HEK293T (cell line): ENCODE data around the gene APMAP.

ENCODE experiments used
- CTCF ChIA-PET: fragments of 350-600 bp; formaldehyde crosslinking; extraction: SDS; loops from one replicate; lab custom pipeline; 2021; ENCODE audit warnings: antibody characterized with exemption, inconsistent platforms; lab: Yijun Ruan, JAX
- POLR2A ChIA-PET: fragments of 350-600 bp; formaldehyde crosslinking; extraction: SDS; loops from one replicate; lab custom pipeline; 2020; ENCODE audit warnings: antibody characterized with exemption, inconsistent platforms; lab: Yijun Ruan, JAX
- DNase-seq: peaks from one replicate; pipeline ENCODE4 v3.0.0; 2012; ENCODE audit warnings: mixed read lengths; ENCODE audit errors: extremely low spot score
- ARNT ChIP-seq: fragments of 450-650 bp; IDR thresholded peaks from 2 replicates; pipeline ENCODE4 v1.6.1; 2017; ENCODE audit warnings: mild to moderate bottlenecking
- BHLHE40 ChIP-seq: fragments of 450-650 bp; IDR thresholded peaks from 2 replicates; pipeline ENCODE4 v1.6.1; 2016; ENCODE audit warnings: mild to moderate bottlenecking, moderate library complexity, borderline replicate concordance
- CTBP1 ChIP-seq: fragments of 450-650 bp; IDR thresholded peaks from 2 replicates; pipeline ENCODE4 v1.6.1; 2016; ENCODE audit warnings: borderline replicate concordance
- ELF4 ChIP-seq: fragments of 450-650 bp; IDR thresholded peaks from 2 replicates; pipeline ENCODE4 v1.6.1; 2017; ENCODE audit warnings: antibody characterized with exemption
- FOXA1 ChIP-seq: fragments of 450-650 bp; IDR thresholded peaks from 2 replicates; pipeline ENCODE4 v1.6.1; 2016; ENCODE audit warnings: mild to moderate bottlenecking
- FOXK2 ChIP-seq: fragments of 450-650 bp; IDR thresholded peaks from 2 replicates; pipeline ENCODE4 v1.6.1; 2016; ENCODE audit warnings: mild to moderate bottlenecking
- FOXM1 ChIP-seq: fragments of 450-650 bp; IDR thresholded peaks from 2 replicates; pipeline ENCODE4 v1.6.1; 2017; ENCODE audit warnings: mild to moderate bottlenecking, borderline replicate concordance
- HDGF ChIP-seq: fragments of 450-650 bp; IDR thresholded peaks from 2 replicates; pipeline ENCODE4 v1.6.1; 2017; ENCODE audit warnings: antibody characterized with exemption, borderline replicate concordance
- L3MBTL2 ChIP-seq: fragments of 450-650 bp; conservative IDR thresholded peaks from 2 replicates; pipeline ENCODE4 v1.6.1; 2016; ENCODE audit warnings: mild to moderate bottlenecking
- LEF1 ChIP-seq: fragments of 450-650 bp; IDR thresholded peaks from 2 replicates; pipeline ENCODE4 v1.6.1; 2017; ENCODE audit warnings: mild to moderate bottlenecking, borderline replicate concordance
- NFRKB ChIP-seq: fragments of 450-650 bp; IDR thresholded peaks from 2 replicates; pipeline ENCODE4 v1.6.1; 2016; ENCODE audit warnings: mild to moderate bottlenecking, moderate library complexity
- PKNOX1 ChIP-seq: fragments of 450-650 bp; IDR thresholded peaks from 2 replicates; pipeline ENCODE4 v1.6.1; 2016
- SP1 ChIP-seq: fragments of 450-650 bp; IDR thresholded peaks from 2 replicates; pipeline ENCODE4 v1.6.1; 2017
- SUZ12 ChIP-seq: fragments of 450-650 bp; IDR thresholded peaks from 2 replicates; pipeline ENCODE4 v1.6.1; 2016; ENCODE audit warnings: mild to moderate bottlenecking
- TARDBP ChIP-seq: fragments of 450-650 bp; IDR thresholded peaks from 2 replicates; pipeline ENCODE4 v1.6.1; 2016
- ZNF384 ChIP-seq: fragments of 450-650 bp; IDR thresholded peaks from 2 replicates; pipeline ENCODE4 v1.6.1; 2016

The APMAP gene

GRCh38 chr20:24962182-24962492, 30.4 kb downstream of the APMAP start:
- DNase-seq, result no peak
- POLR2A ChIA-PET, result no interaction called here
- CTCF ChIA-PET, result no interaction called here
- TF ChIP-seq HDGF (no peak), SP1 (no peak), ARNT (no peak), NFRKB (no peak), CTBP1 (no peak), TARDBP (no peak), LEF1 (no peak), BHLHE40 (no peak)

GRCh38 chr20:24961384-24962181, 31.0 kb downstream of the APMAP start:
- TF ChIP-seq PKNOX1, result no peak
- TF ChIP-seq CTBP1, result no peak
- TF ChIP-seq ARNT, result no peak
- no peak for TF ChIP-seq ELF4
- CTCF ChIA-PET, result no interaction called here
- DNase-seq, result no peak
- POLR2A ChIA-PET, result no interaction called here

GRCh38 chr20:24960861-24961260, 31.7 kb downstream of the APMAP start:
- TF ChIP-seq FOXM1, result no peak
- TF ChIP-seq SUZ12, result no peak
- TF ChIP-seq LEF1, result no peak
- TF ChIP-seq ELF4, result no peak
- TF ChIP-seq NFRKB, result no peak
- TF ChIP-seq FOXK2, result no peak
- TF ChIP-seq SP1, result no peak
- no peak for TF ChIP-seq FOXA1
- no peak for TF ChIP-seq PKNOX1
- TF ChIP-seq ZNF384, result no peak
- no peak for TF ChIP-seq HDGF
- TF ChIP-seq ARNT, result no peak
- TF ChIP-seq L3MBTL2, result no peak
- no peak for TF ChIP-seq CTBP1
- TF ChIP-seq TARDBP, result no peak
- TF ChIP-seq BHLHE40, result no peak
- CTCF ChIA-PET, result no interaction called here
- POLR2A ChIA-PET, result no interaction called here
- no peak for DNase-seq

GRCh38 chr20:24960302-24960801, 32.2 kb downstream of the APMAP start:
- ChIA-PET POLR2A (no interaction called here), CTCF (no interaction called here)
- no peak for DNase-seq
- TF ChIP-seq TARDBP (no peak), FOXM1 (no peak), PKNOX1 (no peak), SP1 (no peak), FOXK2 (no peak), ARNT (no peak), L3MBTL2 (no peak), ELF4 (no peak), LEF1 (no peak), CTBP1 (no peak), ZNF384 (no peak), NFRKB (no peak), SUZ12 (no peak), FOXA1 (no peak), HDGF (no peak), BHLHE40 (no peak)

- TF ChIP-seq CTBP1, result no peak
- no peak for TF ChIP-seq L3MBTL2
- TF ChIP-seq ARNT, result no peak
- no peak for TF ChIP-seq PKNOX1
- no peak for TF ChIP-seq LEF1
- TF ChIP-seq NFRKB, result no peak
- TF ChIP-seq SUZ12, result no peak
- TF ChIP-seq SP1, result no peak
- TF ChIP-seq ELF4, result no peak
- no peak for TF ChIP-seq FOXK2
- TF ChIP-seq FOXA1, result no peak
- TF ChIP-seq ZNF384, result no peak
- TF ChIP-seq BHLHE40, result no peak
- no peak for TF ChIP-seq HDGF
- no peak for TF ChIP-seq FOXM1
- ChIA-PET POLR2A (no interaction called here), CTCF (no interaction called here)
- DNase-seq, result no peak
Measured at GRCh38 chr20:24959591-24960301, 32.8 kb downstream of the APMAP start.
